Fibroblast of mammary gland (primary cell): ENCODE data around the gene CIAO3.
A peak's percentile ranks its signal among the peaks of the same experiment; 100 is the strongest.

ENCODE experiments used
- DNase-seq: peaks from one replicate; pipeline ENCODE4 v3.0.0-alpha.2; 2010; ENCODE audit warnings: low read depth
- H3K4me3 ChIP-seq: 2 replicates; pipeline ENCODE4 v1.5.1; 2011; ENCODE audit warnings: low read depth, mild to moderate bottlenecking, low read length, moderate library complexity; ENCODE audit not compliant: control insufficient read depth
- CTCF ChIP-seq: conservative IDR thresholded peaks from 2 replicates; pipeline ENCODE4 v1.5.1; 2011; ENCODE audit warnings: low read depth, low read length, inconsistent platforms; ENCODE audit not compliant: control insufficient read depth, insufficient read depth

Gene CIAO3

GRCh38 chr16:729768-730665 lies 10.8 kb downstream of the CIAO3 start:
- DNase-seq = no peak
- no peak overlapping the region for H3K4me3 ChIP-seq
- TF ChIP-seq CTCF = no peak

DNA sequence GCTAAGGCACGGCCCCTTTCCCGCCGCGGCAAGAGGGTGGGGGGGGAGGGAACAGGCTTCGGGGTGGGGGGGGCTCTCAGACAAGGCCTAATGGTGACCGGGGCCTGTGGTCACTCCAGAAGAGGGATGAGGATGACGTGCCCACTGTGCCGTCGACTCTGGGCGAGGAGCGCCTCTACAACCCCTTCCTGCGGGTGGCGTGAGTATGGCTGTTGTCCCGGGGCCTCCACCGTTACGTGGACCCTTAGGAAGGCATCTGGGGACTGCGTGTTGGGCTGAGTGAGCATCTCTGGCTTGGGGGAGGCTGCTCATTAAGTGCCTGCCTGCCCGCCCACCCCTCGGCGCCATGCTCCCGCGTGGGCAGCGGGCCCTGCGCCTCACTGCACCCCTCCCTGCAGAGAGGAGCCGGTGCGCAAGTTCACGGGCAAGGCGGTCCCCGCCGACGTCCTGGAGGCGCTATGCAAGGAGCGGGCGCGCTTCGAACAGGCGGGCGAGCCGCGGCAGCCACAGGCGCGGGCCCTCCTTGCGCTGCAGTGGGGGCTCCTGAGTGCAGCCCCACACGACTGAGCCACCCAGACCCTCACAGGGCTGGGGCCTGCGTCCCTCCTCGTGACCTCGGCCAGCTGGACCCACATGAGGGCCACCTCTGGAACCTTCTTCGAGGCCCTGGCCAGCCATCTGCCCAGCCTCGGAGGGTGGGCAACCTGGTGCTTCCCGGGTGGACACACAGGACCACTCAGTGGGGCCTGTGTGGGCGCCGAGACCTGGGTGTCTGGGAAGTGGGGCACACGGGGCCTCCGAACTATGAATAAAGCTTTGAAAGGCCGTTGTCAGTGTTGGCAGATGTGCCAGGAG lies 11.7 kb downstream of the CIAO3 start:
- no peak for DNase-seq
- no peak for TF ChIP-seq CTCF
- H3K4me3 ChIP-seq = peak overlapping the region; percentile 33

- no peak for TF ChIP-seq CTCF
- DNase-seq = peak; percentile 79
- peak overlapping the region; percentile 33 for H3K4me3 ChIP-seq
Observed at GRCh38 chr16:728131-728889, 12.5 kb downstream of the CIAO3 start.

- no peak for DNase-seq
- peak overlapping the region; percentile 47 for H3K4me3 ChIP-seq
- TF ChIP-seq CTCF = no peak
Observed at GRCh38 chr16:727291-727977, 13.4 kb downstream of the CIAO3 start.

GRCh38 chr16:726438-727290 lies 14.1 kb downstream of the CIAO3 start, which contains the start of the genes CCDC78 and HAGHL:
Gene CCDC78 (minus strand): TSS chr16:726443. CDS start chr16:726367, 76 bp downstream.
Gene HAGHL (plus strand): TSS chr16:727106. CDS start chr16:727510, 404 bp downstream.
- H3K4me3 ChIP-seq = peak within 1 kb of the TSS; percentile 47
- no peak for TF ChIP-seq CTCF
- peak; percentile 32 for DNase-seq
